ENCODE results near the gene CDO1.
"Not testable (repeated sequence)": the region's sequence is repeated elsewhere in the genome, so short reads cannot be mapped to it uniquely, and the experiment has no call there.

Gene CDO1

GRCh38 chr5:115815006-115815692 is 1.3 kb downstream of the CDO1 start:
- Mint-ChIP-seq H3K36me3 (ENCODE audit: low read depth) (no peaks in the 10 kb centered on the region), H3K27me3 (peaks cover 68% of the 10 kb centered on the region), H3K4me1 (ENCODE audit: low read depth) (peaks cover 22% of the 10 kb centered on the region), H3K27ac (no peak overlapping the region), H3K9me3 (no peaks in the 10 kb centered on the region), H3K4me3 (no peak overlapping the region)
- intact Hi-C loops (cut with micrococcal nuclease), result loop anchor here (5.0 kb wide), 1 partner anchor 168 kb away; no protein-coding TSS in a partner anchor

- Mint-ChIP-seq H3K4me3 (no peak overlapping the region), H3K27me3 (peaks cover 66% of the 10 kb centered on the region), H3K27ac (no peak overlapping the region), H3K4me1 (ENCODE audit: low read depth) (peaks cover 22% of the 10 kb centered on the region), H3K36me3 (ENCODE audit: low read depth) (no peaks in the 10 kb centered on the region), H3K9me3 (no peaks in the 10 kb centered on the region)
- intact Hi-C loops (cut with micrococcal nuclease), result no loop called here
These were observed 2.7 kb downstream of the CDO1 start for GRCh38 chr5:115813719-115814118.

GRCh38 chr5:115812372-115812771 is 4.1 kb downstream of the CDO1 start:
- H3K4me1 Mint-ChIP-seq (ENCODE audit: low read depth), result peaks cover 22% of the 10 kb centered on the region

GRCh38 chr5:115811406-115811805 is 5.1 kb downstream of the CDO1 start:
- Mint-ChIP-seq H3K9me3 (no peaks in the 10 kb centered on the region), H3K4me3 (no peak overlapping the region), H3K36me3 (ENCODE audit: low read depth) (no peaks in the 10 kb centered on the region), H3K27ac (no peak overlapping the region), H3K27me3 (peaks cover 54% of the 10 kb centered on the region), H3K4me1 (ENCODE audit: low read depth) (peaks cover 16% of the 10 kb centered on the region)
- intact Hi-C loops (cut with micrococcal nuclease), result no loop called here

More at GRCh38 chr5:115812372-115812771, 4.1 kb downstream of the CDO1 start:
- Mint-ChIP-seq H3K4me3 (no peak overlapping the region), H3K36me3 (ENCODE audit: low read depth) (no peaks in the 10 kb centered on the region), H3K27ac (no peak overlapping the region), H3K27me3 (peaks cover 60% of the 10 kb centered on the region), H3K9me3 (no peaks in the 10 kb centered on the region)
- intact Hi-C loops (cut with micrococcal nuclease), result no loop called here

GRCh38 chr5:115810761-115811160 is 5.7 kb downstream of the CDO1 start:
- no peaks in the 10 kb centered on the region for H3K9me3 Mint-ChIP-seq
- H3K27ac Mint-ChIP-seq, result no peak overlapping the region
- intact Hi-C loops (cut with micrococcal nuclease), result no loop called here
- H3K27me3 Mint-ChIP-seq, result peaks cover 48% of the 10 kb centered on the region
- H3K36me3 Mint-ChIP-seq (ENCODE audit: low read depth), result no peaks in the 10 kb centered on the region
- peaks cover 9% of the 10 kb centered on the region for H3K4me1 Mint-ChIP-seq (ENCODE audit: low read depth)
- H3K4me3 Mint-ChIP-seq, result no peak overlapping the region

GRCh38 chr5:115809946-115810345 is 6.5 kb downstream of the CDO1 start:
- no peaks in the 10 kb centered on the region for H3K36me3 Mint-ChIP-seq (ENCODE audit: low read depth)
- H3K4me3 Mint-ChIP-seq, result no peak overlapping the region
- H3K4me1 Mint-ChIP-seq (ENCODE audit: low read depth), result peaks cover under 1% of the 10 kb centered on the region
- peaks cover 39% of the 10 kb centered on the region for H3K27me3 Mint-ChIP-seq
- H3K27ac Mint-ChIP-seq, result no peak overlapping the region
- H3K9me3 Mint-ChIP-seq, result no peaks in the 10 kb centered on the region
- intact Hi-C loops (cut with micrococcal nuclease), result no loop called here

- peaks cover 22% of the 10 kb centered on the region for H3K27me3 Mint-ChIP-seq
- H3K4me1 Mint-ChIP-seq (ENCODE audit: low read depth); H3K36me3 Mint-ChIP-seq (ENCODE audit: low read depth); H3K9me3 Mint-ChIP-seq; intact Hi-C loops (cut with micrococcal nuclease); H3K4me3 Mint-ChIP-seq; H3K27ac Mint-ChIP-seq: not testable (repeated sequence)
These were observed 8.4 kb downstream of the CDO1 start for GRCh38 chr5:115808066-115808465.

- H3K27ac Mint-ChIP-seq, result no peak overlapping the region
- no peak overlapping the region for H3K4me3 Mint-ChIP-seq
- H3K4me1 Mint-ChIP-seq (ENCODE audit: low read depth), result no peaks in the 10 kb centered on the region
These were observed 8.8 kb downstream of the CDO1 start for GRCh38 chr5:115807654-115808052.

GRCh38 chr5:115806986-115807653 is 9.3 kb downstream of the CDO1 start:
- Mint-ChIP-seq H3K27ac (no peak overlapping the region), H3K4me3 (no peak overlapping the region), H3K4me1 (ENCODE audit: low read depth) (no peaks in the 10 kb centered on the region), H3K9me3 (peaks cover 8% of the 10 kb centered on the region), H3K36me3 (ENCODE audit: low read depth) (no peaks in the 10 kb centered on the region), H3K27me3 (peaks cover 15% of the 10 kb centered on the region)
- intact Hi-C loops (cut with micrococcal nuclease), result no loop called here

More at GRCh38 chr5:115807654-115808052, 8.8 kb downstream of the CDO1 start:
- Mint-ChIP-seq H3K36me3 (ENCODE audit: low read depth) (no peaks in the 10 kb centered on the region), H3K9me3 (peaks cover 8% of the 10 kb centered on the region), H3K27me3 (peaks cover 19% of the 10 kb centered on the region)
- intact Hi-C loops (cut with micrococcal nuclease), result no loop called here

- Mint-ChIP-seq H3K9me3 (peaks cover 8% of the 10 kb centered on the region), H3K4me1 (ENCODE audit: low read depth) (no peaks in the 10 kb centered on the region), H3K36me3 (ENCODE audit: low read depth) (no peaks in the 10 kb centered on the region), H3K4me3 (no peak overlapping the region), H3K27me3 (peaks cover 3% of the 10 kb centered on the region), H3K27ac (no peak overlapping the region)
- intact Hi-C loops (cut with micrococcal nuclease), result no loop called here
These were observed 14.5 kb downstream of the CDO1 start for GRCh38 chr5:115801984-115802383.

- intact Hi-C loops (cut with micrococcal nuclease), result no loop called here
- Mint-ChIP-seq H3K27me3 (peaks cover 1% of the 10 kb centered on the region), H3K36me3 (ENCODE audit: low read depth) (no peaks in the 10 kb centered on the region), H3K9me3 (peaks cover 8% of the 10 kb centered on the region), H3K27ac (no peak overlapping the region), H3K4me1 (ENCODE audit: low read depth) (no peaks in the 10 kb centered on the region), H3K4me3 (no peak overlapping the region)
These were observed 15.3 kb downstream of the CDO1 start for GRCh38 chr5:115801152-115801551.

GRCh38 chr5:115800108-115800507 is 16.4 kb downstream of the CDO1 start:
- H3K4me3 Mint-ChIP-seq, result no peak overlapping the region
- intact Hi-C loops (cut with micrococcal nuclease), result no loop called here
- H3K27ac Mint-ChIP-seq, result no peak overlapping the region
- no peaks in the 10 kb centered on the region for H3K36me3 Mint-ChIP-seq (ENCODE audit: low read depth)
- H3K27me3 Mint-ChIP-seq, result peaks cover 1% of the 10 kb centered on the region
- no peaks in the 10 kb centered on the region for H3K4me1 Mint-ChIP-seq (ENCODE audit: low read depth)
- peaks cover 8% of the 10 kb centered on the region for H3K9me3 Mint-ChIP-seq

- intact Hi-C loops (cut with micrococcal nuclease), result no loop called here
- Mint-ChIP-seq H3K9me3 (peaks cover 5% of the 10 kb centered on the region), H3K27ac (no peak overlapping the region), H3K27me3 (peaks cover 3% of the 10 kb centered on the region), H3K4me1 (ENCODE audit: low read depth) (no peaks in the 10 kb centered on the region), H3K4me3 (no peak overlapping the region), H3K36me3 (ENCODE audit: low read depth) (no peaks in the 10 kb centered on the region)
These were observed 18.2 kb downstream of the CDO1 start for GRCh38 chr5:115798252-115798651.

- Mint-ChIP-seq H3K27me3 (peaks cover 3% of the 10 kb centered on the region), H3K36me3 (ENCODE audit: low read depth) (no peaks in the 10 kb centered on the region), H3K9me3 (no peaks in the 10 kb centered on the region), H3K4me1 (ENCODE audit: low read depth) (no peaks in the 10 kb centered on the region), H3K27ac (no peak overlapping the region), H3K4me3 (no peak overlapping the region)
- intact Hi-C loops (cut with micrococcal nuclease), result no loop called here
These were observed 19.8 kb downstream of the CDO1 start for GRCh38 chr5:115796656-115797055.

Data from dendritic cell treated with granulocyte-macrophage colony-stimulating factor and Interleukin-4, amounts not matched to agents 40 ng/mL and 50 ng/mL, for 4 days (primary cell).